ENCODE results near the gene DNAH12. TPM values are rescaled to one million over a fixed set of nuclear protein-coding genes. Genes with fewer than 3 reads are reported as not detected.

Gene DNAH12
- total RNA-seq, 1 experiment from 2014 or later = not detected

- H3K27me3 ChIP-seq (ENCODE audit: insufficient read depth, low read length) = no peaks in the 10 kb centered on the region
- no peaks in the 10 kb centered on the region for H4K20me1 ChIP-seq (ENCODE audit: insufficient read depth)
- H3K36me3 ChIP-seq (ENCODE audit: control insufficient read depth in 1 of 2, insufficient read depth in 2 of 2, low read length in 2 of 2) = no peaks in the 10 kb centered on the region
- POLR2A ChIA-PET = no interaction called here
- no peak overlapping the region for H3K9ac ChIP-seq (ENCODE audit: low read length)
- intact Hi-C loops (cut with micrococcal nuclease) = no loop called here
- no peak overlapping the region for H3K27ac ChIP-seq (ENCODE audit: low read depth, low read length)
- BruUV-seq (replicated peaks) = no TSS peak
- H3K4me1 ChIP-seq (ENCODE audit: control insufficient read depth in 1 of 2, insufficient read depth in 2 of 2, low read length in 2 of 2) = no peaks in the 10 kb centered on the region
- DNase-seq (ENCODE audit: low read depth, low spot score) (no peak), ATAC-seq (no peak)
- H3K4me3 ChIP-seq (replicated peaks in 1 of 2; ENCODE audit: low read depth in 1 of 2, low read length in 2 of 2) = no peak overlapping the region
- H2AFZ ChIP-seq (ENCODE audit: low read depth, low read length, poor library complexity, severe bottlenecking) = no peak overlapping the region
- no peak for TF ChIP-seq ELF1 (IDR thresholded peaks at IDR 0.05; ENCODE audit: borderline replicate concordance, low read depth)
- TF ChIP-seq CTCF (IDR thresholded peaks at IDR 0.05 in 2 of 3, conservative IDR thresholded peaks at IDR 0.05 in 1 of 3; ENCODE audit: borderline replicate concordance in 1 of 3, insufficient read depth in 1 of 3, low read depth in 2 of 3, low read length in 2 of 3) = no peak
- no peak for TF ChIP-seq EZH2 (IDR thresholded peaks at IDR 0.05)
- TF ChIP-seq SRF (IDR thresholded peaks at IDR 0.05; ENCODE audit: low read depth) = no peak
- no peak for TF ChIP-seq JUND (IDR thresholded peaks at IDR 0.05)
- no peak for TF ChIP-seq POLR2AphosphoS5 (IDR thresholded peaks at IDR 0.05; ENCODE audit: low read depth, low read length)
- TF ChIP-seq ATF3 (IDR thresholded peaks at IDR 0.05) = no peak
- no peak for TF ChIP-seq MAX (IDR thresholded peaks at IDR 0.05)
- no peak for TF ChIP-seq YY1 (IDR thresholded peaks at IDR 0.05; ENCODE audit: extremely low read depth, insufficient replicate concordance, low read depth, low read length)
- TF ChIP-seq SP1 (IDR thresholded peaks at IDR 0.05; ENCODE audit: low read depth) = no peak
- H3K79me2 ChIP-seq (ENCODE audit: insufficient read depth, low read length) = no peaks in the 10 kb centered on the region
- CTCF ChIA-PET = no interaction called here
- H3K4me2 ChIP-seq (ENCODE audit: low read length) = no peak overlapping the region
- H3K9me3 ChIP-seq (ENCODE audit: control insufficient read depth in 1 of 2, insufficient read depth in 1 of 2, low read depth in 1 of 2, low read length in 2 of 2) = no peaks in the 10 kb centered on the region
- RAD21 ChIA-PET (ENCODE audit: low non-redundant PET in 1 of 2, low total read pairs in 2 of 2, uncharacterized antibody in 2 of 2, unreplicated experiment in 2 of 2) = no interaction called here
- H3K9me2 ChIP-seq (ENCODE audit: insufficient read depth) = no peaks in the 10 kb centered on the region
These were observed 154.9 kb downstream of the DNAH12 start for GRCh38 chr3:57389271-57389670.

Data from HCT116 (cell line).